Astrocyte (in vitro differentiated cells and primary cell): ENCODE results near the gene DAZAP1. TPM values are rescaled to one million over a fixed set of nuclear protein-coding genes. Genes with fewer than 3 reads are reported as not detected.

Experiments
- DNase-seq: peaks from one replicate; pipeline ENCODE4 v3.0.0-alpha.2; 2010; ENCODE audit warnings: low read depth
- FAIRE-seq: peaks from 2 replicates; lab custom pipeline; 2011; peaks lifted over from hg19 to GRCh38; lab: Jason Lieb, UNC
- H2AFZ ChIP-seq: 2 replicates; pipeline ENCODE4 v1.6.0; 2012; ENCODE audit warnings: low read depth, low read length, inconsistent platforms
- H3K27ac ChIP-seq: 2 replicates; pipeline ENCODE4 v1.5.1; 2011; ENCODE audit warnings: low read depth, low read length, inconsistent platforms
- H3K27me3 ChIP-seq: 2 replicates; pipeline ENCODE4 v1.6.0; 2011; ENCODE audit warnings: low read length, inconsistent platforms; ENCODE audit not compliant: insufficient read depth
- H3K36me3 ChIP-seq: 2 replicates; pipeline ENCODE4 v1.5.1; 2011; ENCODE audit warnings: low read length, inconsistent platforms; ENCODE audit not compliant: insufficient read depth
- H3K4me1 ChIP-seq: 2 replicates; pipeline ENCODE4 v1.5.1; 2011; ENCODE audit warnings: low read length, inconsistent platforms; ENCODE audit not compliant: insufficient read depth
- H3K4me2 ChIP-seq: 2 replicates; pipeline ENCODE4 v1.6.0; 2012; ENCODE audit warnings: low read length, inconsistent platforms
- H3K4me3 ChIP-seq: 2 replicates; pipeline ENCODE4 v1.5.1; 2011; ENCODE audit warnings: low read depth, mild to moderate bottlenecking, low read length, inconsistent platforms; ENCODE audit not compliant: insufficient read depth
- H3K79me2 ChIP-seq: 2 replicates; pipeline ENCODE4 v1.6.0; 2012; ENCODE audit warnings: mild to moderate bottlenecking, low read length, inconsistent platforms; ENCODE audit not compliant: insufficient read depth
- H3K9ac ChIP-seq: 2 replicates; pipeline ENCODE4 v1.6.0; 2012; ENCODE audit warnings: mild to moderate bottlenecking, low read length, inconsistent platforms
- H3K9me3 ChIP-seq: 2 replicates; pipeline ENCODE4 v1.5.1; 2012; ENCODE audit warnings: low read depth, mild to moderate bottlenecking, low read length, inconsistent platforms; ENCODE audit not compliant: insufficient read depth
- H4K20me1 ChIP-seq: 2 replicates; pipeline ENCODE4 v1.6.0; 2012; ENCODE audit warnings: low read length, inconsistent platforms; ENCODE audit not compliant: insufficient read depth
- H3K27ac Mint-ChIP-seq: one replicate; pipeline ENCODE4 v1.8.0; 2021; ENCODE audit warnings: mild to moderate bottlenecking, mixed read lengths; ENCODE audit not compliant: unreplicated experiment
- H3K27me3 Mint-ChIP-seq: one replicate; pipeline ENCODE4 v1.8.0; 2021; ENCODE audit warnings: low read depth, mixed read lengths; ENCODE audit not compliant: unreplicated experiment
- H3K36me3 Mint-ChIP-seq: one replicate; pipeline ENCODE4 v1.8.0; 2021; ENCODE audit warnings: low read depth, mixed read lengths; ENCODE audit not compliant: unreplicated experiment
- H3K4me1 Mint-ChIP-seq: one replicate; pipeline ENCODE4 v1.8.0; 2021; ENCODE audit warnings: low read depth, mixed read lengths; ENCODE audit not compliant: unreplicated experiment
- H3K4me3 Mint-ChIP-seq: one replicate; pipeline ENCODE4 v1.8.0; 2021; ENCODE audit warnings: mild to moderate bottlenecking, moderate library complexity, mixed read lengths; ENCODE audit not compliant: unreplicated experiment
- H3K9me3 Mint-ChIP-seq: one replicate; pipeline ENCODE4 v1.8.0; 2021; ENCODE audit warnings: mild to moderate bottlenecking, mixed read lengths; ENCODE audit not compliant: unreplicated experiment
- EZH2 ChIP-seq: IDR thresholded peaks from 2 replicates; pipeline ENCODE4 v1.6.1; 2012; ENCODE audit warnings: mild to moderate bottlenecking, low read length, inconsistent platforms; ENCODE audit not compliant: insufficient read depth
- total RNA-seq: library from RNA; stranded (reverse); gene quantifications from 2 replicates; pipeline ENCODE4 v1.2.1, GENCODE V29; 2021
- TF ChIP-seq, protein P1 (sequence below): IDR thresholded peaks from 2 replicates; pipeline ENCODE4 v1.5.1; 2011; ENCODE audit warnings: low read depth, mild to moderate bottlenecking, inconsistent platforms, low read length, moderate library complexity; ENCODE audit not compliant: insufficient read depth

The DAZAP1 gene
- total RNA-seq, 1 donor from 2014 or later = 108 TPM

- H3K27me3 Mint-ChIP-seq = no peaks in the 10 kb centered on the region
- no peak overlapping the region for H2AFZ ChIP-seq
- H3K27me3 ChIP-seq = no peaks in the 10 kb centered on the region
- TF ChIP-seq, protein P1, sequence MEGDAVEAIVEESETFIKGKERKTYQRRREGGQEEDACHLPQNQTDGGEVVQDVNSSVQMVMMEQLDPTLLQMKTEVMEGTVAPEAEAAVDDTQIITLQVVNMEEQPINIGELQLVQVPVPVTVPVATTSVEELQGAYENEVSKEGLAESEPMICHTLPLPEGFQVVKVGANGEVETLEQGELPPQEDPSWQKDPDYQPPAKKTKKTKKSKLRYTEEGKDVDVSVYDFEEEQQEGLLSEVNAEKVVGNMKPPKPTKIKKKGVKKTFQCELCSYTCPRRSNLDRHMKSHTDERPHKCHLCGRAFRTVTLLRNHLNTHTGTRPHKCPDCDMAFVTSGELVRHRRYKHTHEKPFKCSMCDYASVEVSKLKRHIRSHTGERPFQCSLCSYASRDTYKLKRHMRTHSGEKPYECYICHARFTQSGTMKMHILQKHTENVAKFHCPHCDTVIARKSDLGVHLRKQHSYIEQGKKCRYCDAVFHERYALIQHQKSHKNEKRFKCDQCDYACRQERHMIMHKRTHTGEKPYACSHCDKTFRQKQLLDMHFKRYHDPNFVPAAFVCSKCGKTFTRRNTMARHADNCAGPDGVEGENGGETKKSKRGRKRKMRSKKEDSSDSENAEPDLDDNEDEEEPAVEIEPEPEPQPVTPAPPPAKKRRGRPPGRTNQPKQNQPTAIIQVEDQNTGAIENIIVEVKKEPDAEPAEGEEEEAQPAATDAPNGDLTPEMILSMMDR = no peak
- no peak for TF ChIP-seq EZH2
- H3K4me1 ChIP-seq = peaks cover 19% of the 10 kb centered on the region
- no peaks in the 10 kb centered on the region for H3K79me2 ChIP-seq
- H3K36me3 ChIP-seq = peaks cover 7% of the 10 kb centered on the region
- H3K4me3 ChIP-seq = no peak overlapping the region
- H3K9me3 Mint-ChIP-seq = no peaks in the 10 kb centered on the region
- FAIRE-seq (no peak), DNase-seq (no peak)
- H3K27ac ChIP-seq = no peak overlapping the region
- H3K27ac Mint-ChIP-seq = no peak overlapping the region
- peaks cover 15% of the 10 kb centered on the region for H3K36me3 Mint-ChIP-seq
- H3K4me2 ChIP-seq = peak overlapping the region; percentile 37
- H4K20me1 ChIP-seq = peaks cover 18% of the 10 kb centered on the region
- H3K4me3 Mint-ChIP-seq = no peak overlapping the region
- H3K9me3 ChIP-seq = no peaks in the 10 kb centered on the region
- H3K4me1 Mint-ChIP-seq = no peaks in the 10 kb centered on the region
- H3K9ac ChIP-seq = peak overlapping the region; percentile 20
Observed at GRCh38 chr19:1373042-1373533, 34.3 kb upstream of the DAZAP1 start.

DNA sequence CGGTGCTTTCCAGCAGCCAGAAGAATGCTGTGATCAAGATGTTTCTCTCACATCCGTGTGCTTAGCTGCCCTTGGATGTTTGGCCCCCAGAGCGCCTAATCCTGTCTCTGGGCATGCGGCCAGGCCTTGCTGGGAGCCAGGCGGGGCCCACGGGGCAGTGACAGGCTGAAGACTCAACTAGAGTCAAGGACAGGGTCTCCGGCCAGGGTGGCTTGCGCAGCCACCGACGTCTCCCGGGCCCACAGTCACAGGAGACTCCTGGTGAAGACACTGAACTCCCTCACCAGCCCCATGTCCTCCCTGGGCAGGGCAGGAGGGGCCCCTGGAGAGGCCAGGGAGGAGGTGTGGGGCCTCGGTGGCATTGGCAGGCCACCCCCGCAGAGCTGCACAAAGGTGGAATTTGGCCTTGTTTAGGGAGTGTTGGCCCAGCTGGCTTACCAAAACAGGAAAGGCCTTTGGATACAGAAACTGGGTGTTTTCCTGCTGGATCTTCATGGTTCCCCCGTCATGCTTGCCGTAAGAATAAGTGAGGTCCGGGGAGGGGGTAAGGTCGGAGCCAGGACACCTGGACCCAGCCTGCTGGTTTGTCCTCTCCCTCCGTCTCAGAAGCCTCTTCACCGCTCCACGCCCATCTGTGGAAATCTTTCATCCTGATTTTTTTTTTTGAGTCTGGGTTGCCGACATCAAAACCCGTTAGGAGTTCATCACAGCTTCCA lies 33.7 kb upstream of the DAZAP1 start:
- H3K79me2 ChIP-seq = no peaks in the 10 kb centered on the region
- FAIRE-seq (no peak), DNase-seq (no peak)
- no peak overlapping the region for H3K27ac ChIP-seq
- H3K36me3 Mint-ChIP-seq = peaks cover 15% of the 10 kb centered on the region
- no peaks in the 10 kb centered on the region for H3K27me3 Mint-ChIP-seq
- H4K20me1 ChIP-seq = peaks cover 15% of the 10 kb centered on the region
- H3K27ac Mint-ChIP-seq = no peak overlapping the region
- H3K4me3 ChIP-seq = no peak overlapping the region
- no peaks in the 10 kb centered on the region for H3K27me3 ChIP-seq
- peak overlapping the region; percentile 20 for H3K9ac ChIP-seq
- no peak overlapping the region for H2AFZ ChIP-seq
- H3K36me3 ChIP-seq = peaks cover 7% of the 10 kb centered on the region
- no peaks in the 10 kb centered on the region for H3K4me1 Mint-ChIP-seq
- H3K9me3 ChIP-seq = no peaks in the 10 kb centered on the region
- TF ChIP-seq, protein P1 = no peak
- no peak for TF ChIP-seq EZH2
- H3K4me2 ChIP-seq = peak overlapping the region; percentile 37
- no peak overlapping the region for H3K4me3 Mint-ChIP-seq
- no peaks in the 10 kb centered on the region for H3K9me3 Mint-ChIP-seq
- H3K4me1 ChIP-seq = peaks cover 19% of the 10 kb centered on the region

- H3K36me3 Mint-ChIP-seq = peaks cover 15% of the 10 kb centered on the region
- no peaks in the 10 kb centered on the region for H3K27me3 ChIP-seq
- no peaks in the 10 kb centered on the region for H3K4me1 Mint-ChIP-seq
- no peaks in the 10 kb centered on the region for H3K27me3 Mint-ChIP-seq
- H3K4me3 Mint-ChIP-seq = no peak overlapping the region
- no peak overlapping the region for H3K9ac ChIP-seq
- no peak overlapping the region for H2AFZ ChIP-seq
- H4K20me1 ChIP-seq = peaks cover 17% of the 10 kb centered on the region
- no peak overlapping the region for H3K4me3 ChIP-seq
- H3K4me1 ChIP-seq = peaks cover 19% of the 10 kb centered on the region
- no peak for DNase-seq
- TF ChIP-seq, protein P1 = no peak
- no peak for TF ChIP-seq EZH2
- peak overlapping the region; percentile 50 for H3K27ac Mint-ChIP-seq
- H3K36me3 ChIP-seq = peaks cover 7% of the 10 kb centered on the region
- no peaks in the 10 kb centered on the region for H3K9me3 ChIP-seq
- FAIRE-seq = no peak
- H3K27ac ChIP-seq = no peak overlapping the region
- H3K4me2 ChIP-seq = no peak overlapping the region
- H3K79me2 ChIP-seq = no peaks in the 10 kb centered on the region
- H3K9me3 Mint-ChIP-seq = no peaks in the 10 kb centered on the region
Observed at GRCh38 chr19:1374250-1374577, 33.2 kb upstream of the DAZAP1 start.
